Stimulated activated naive CD8-positive, alpha-beta T cell treated with anti-CD3 and anti-CD28 coated beads, Interleukin-15, Interleukin-2, amounts not matched to agents 100 U/mL and 50 U/mL, for 24 hours (primary cell): ENCODE data around the gene QSOX2.
"Not testable (repeated sequence)": the region's sequence is repeated elsewhere in the genome, so short reads cannot be mapped to it uniquely, and the experiment has no call there.

Experiments
- ATAC-seq: fragments of 150-1000 bp; cut with Tn5 transposase; one replicate; pipeline ENCODE4 v1.10.0; 2021
- DNase-seq: peaks from one replicate; pipeline ENCODE4 v3.0.0; 2021

Gene QSOX2

GRCh38 chr9:136236471-136237410, 8.9 kb downstream of the QSOX2 start:
- DNase-seq, ATAC-seq: not testable (repeated sequence)

- ATAC-seq (no peak), DNase-seq (no peak)
Measured at GRCh38 chr9:136235709-136236455, 9.7 kb downstream of the QSOX2 start.

- DNase-seq (no peak), ATAC-seq (no peak)
Measured at GRCh38 chr9:136235171-136235570, 10.4 kb downstream of the QSOX2 start.

- DNase-seq (no peak), ATAC-seq (no peak)
Measured at GRCh38 chr9:136234597-136234996, 11.0 kb downstream of the QSOX2 start.

- no peak for DNase-seq
- ATAC-seq, result no peak
Measured at GRCh38 chr9:136233868-136234267, 11.7 kb downstream of the QSOX2 start.

- ATAC-seq (peak; percentile 21), DNase-seq (peak; percentile 23)
Measured at GRCh38 chr9:136233411-136233810, 12.2 kb downstream of the QSOX2 start.

- no peak for DNase-seq
Measured at GRCh38 chr9:136232969-136233368, 12.6 kb downstream of the QSOX2 start.

GRCh38 chr9:136231478-136232297, 13.9 kb downstream of the QSOX2 start:
- DNase-seq (no peak), ATAC-seq (no peak)

More at GRCh38 chr9:136232969-136233368, 12.6 kb downstream of the QSOX2 start:
- ATAC-seq, result no peak

GRCh38 chr9:136230773-136231172, 14.8 kb downstream of the QSOX2 start:
- DNase-seq (no peak), ATAC-seq (no peak)

- ATAC-seq (no peak), DNase-seq (no peak)
Measured at GRCh38 chr9:136230365-136230764, 15.2 kb downstream of the QSOX2 start.

- ATAC-seq, result no peak
Measured at GRCh38 chr9:136229096-136230065, 16.2 kb downstream of the QSOX2 start.

GRCh38 chr9:136228107-136228875, 17.3 kb downstream of the QSOX2 start:
- DNase-seq, result no peak
- ATAC-seq, result peak; percentile 33

More at GRCh38 chr9:136229096-136230065, 16.2 kb downstream of the QSOX2 start:
- no peak for DNase-seq

- DNase-seq, result no peak
- no peak for ATAC-seq
Measured at GRCh38 chr9:136226680-136227407, 18.8 kb downstream of the QSOX2 start.

- ATAC-seq (peak; percentile 74), DNase-seq (peak; percentile 78)
Measured at GRCh38 chr9:136225748-136226679, 19.6 kb downstream of the QSOX2 start.

- DNase-seq, result no peak
- no peak for ATAC-seq
Measured at GRCh38 chr9:136225366-136225747, 20.3 kb downstream of the QSOX2 start.

GRCh38 chr9:136223871-136224640, 21.6 kb downstream of the QSOX2 start:
- ATAC-seq (no peak), DNase-seq (no peak)

GRCh38 chr9:136222906-136223285, 22.7 kb downstream of the QSOX2 start:
- ATAC-seq, result no peak

More at GRCh38 chr9:136222906-136223285, 22.7 kb downstream of the QSOX2 start:
- DNase-seq, result no peak
